HCT116 (cell line): ENCODE results near the gene PHKG2. TPM values are rescaled to one million over a fixed set of nuclear protein-coding genes. Genes with fewer than 3 reads are reported as not detected.
A peak's percentile ranks its signal among the peaks of the same experiment; 100 is the strongest.

Source experiments
- ATAC-seq: fragments of 200-7000 bp; cut with Tn5 transposase; 2 replicates; pipeline ENCODE4 v1.9.1; 2020; ENCODE audit warnings: mild to moderate bottlenecking, moderate library complexity
- BruUV-seq: library from RNA; stranded (reverse); fragments of 400-500 nt; replicated peaks from 2 replicates; lab custom pipeline; 2021; lab: Mats Ljungman, UMichigan
- CTCF ChIA-PET: fragments of 300-600 bp; sonication (Branson Sonifier 250); formaldehyde crosslinking; loops from one replicate; lab custom pipeline; 2021; ENCODE audit warnings: antibody characterized with exemption; lab: Charles Lee
- POLR2A ChIA-PET: fragments of 300-600, 350-600 bp; sonication (Branson Sonifier 250); formaldehyde crosslinking; loops from one replicate; lab custom pipeline; 2021; ENCODE audit warnings: antibody characterized with exemption; lab: Charles Lee
- RAD21 ChIA-PET, 2 experiments: fragments of 300-600 bp; sonication (Branson Sonifier 250); formaldehyde crosslinking; loops; one replicate each; lab custom pipeline; 2023; ENCODE audit warnings: low total read pairs in 2 of 2; ENCODE audit not compliant: uncharacterized antibody in 2 of 2, unreplicated experiment in 2 of 2, low non-redundant PET in 1 of 2; lab: Charles Lee
- DNase-seq: peaks from one replicate; pipeline ENCODE4 v3.0.0-alpha.2; 2010; ENCODE audit warnings: low read depth, low spot score
- H2AFZ ChIP-seq: fragments of 200-600 bp; shearing (Covaris generic), sonication (generic); 2 replicates; pipeline ENCODE4 v1.6.1; 2017; ENCODE audit warnings: low read depth, mixed run types, mixed read lengths, antibody characterized with exemption, low read length; ENCODE audit not compliant: poor library complexity, severe bottlenecking
- H3K27ac ChIP-seq: 2 replicates; pipeline ENCODE4 v1.5.1; 2012; ENCODE audit warnings: low read depth, low read length
- H3K27me3 ChIP-seq: fragments of 200-600 bp; sonication (generic); 2 replicates; pipeline ENCODE4 v1.6.1; 2016; ENCODE audit warnings: mixed run types, low read length, mixed read lengths; ENCODE audit not compliant: insufficient read depth
- H3K36me3 ChIP-seq, 2 experiments: fragments of 200-500 bp in 1 of 2; fragments of 200-600 bp in 1 of 2; sonication (Bioruptor generic) in 1 of 2; sonication (generic) in 1 of 2; 2 replicates each; pipeline versions ENCODE4 v1.5.1 to v1.6.1; 2014 to 2016; ENCODE audit warnings: low read length in 2 of 2, inconsistent platforms in 1 of 2, mixed read lengths in 1 of 2, mixed run types in 1 of 2; ENCODE audit not compliant: insufficient read depth in 2 of 2, control insufficient read depth in 1 of 2
- H3K4me1 ChIP-seq, 2 experiments: fragments of 200-600 bp in 1 of 2; sonication (generic) in 1 of 2; 2 replicates each; pipeline versions ENCODE4 v1.5.1 to v1.6.1; 2012 to 2017; ENCODE audit warnings: low read length in 2 of 2, inconsistent platforms in 1 of 2, mild to moderate bottlenecking in 1 of 2, mixed read lengths in 1 of 2, mixed run types in 1 of 2, moderate library complexity in 1 of 2; ENCODE audit not compliant: insufficient read depth in 2 of 2, control insufficient read depth in 1 of 2
- H3K4me2 ChIP-seq: fragments of 200-600 bp; sonication (generic); 2 replicates; pipeline ENCODE4 v1.6.1; 2017; ENCODE audit warnings: mixed run types, low read length, mixed read lengths
- H3K4me3 ChIP-seq, 2 experiments: fragments of 200-600 bp in 1 of 2; sonication (generic) in 1 of 2; replicated peaks in 1 of 2; 2 replicates each; pipeline ENCODE4 v1.5.1; 2011 to 2016; ENCODE audit warnings: low read length in 2 of 2, control low read depth in 1 of 2, low read depth in 1 of 2, mild to moderate bottlenecking in 1 of 2, mixed read lengths in 1 of 2, mixed run types in 1 of 2
- H3K79me2 ChIP-seq: fragments of 200-600 bp; sonication (generic); 2 replicates; pipeline ENCODE4 v1.6.1; 2017; ENCODE audit warnings: mild to moderate bottlenecking, mixed run types, low read length, moderate library complexity, mixed read lengths; ENCODE audit not compliant: insufficient read depth
- H3K9ac ChIP-seq: fragments of 200-600 bp; sonication (generic); 2 replicates; pipeline ENCODE4 v1.6.1; 2016; ENCODE audit warnings: low read length, mixed read lengths
- H3K9me2 ChIP-seq: fragments of 200-600 bp; sonication (generic), shearing (Covaris generic); 2 replicates; pipeline ENCODE4 v1.6.1; 2017; ENCODE audit warnings: mixed run types, mild to moderate bottlenecking, moderate library complexity; ENCODE audit not compliant: insufficient read depth
- H3K9me3 ChIP-seq, 2 experiments: fragments of 200-500 bp in 1 of 2; fragments of 200-600 bp in 1 of 2; sonication (Bioruptor generic) in 1 of 2; sonication (generic) in 1 of 2; 2 replicates each; pipeline ENCODE4 v1.6.1; 2014 to 2017; ENCODE audit warnings: low read length in 2 of 2, mixed read lengths in 2 of 2, inconsistent platforms in 1 of 2, low read depth in 1 of 2, mild to moderate bottlenecking in 1 of 2, mixed run types in 1 of 2, moderate library complexity in 1 of 2; ENCODE audit not compliant: control insufficient read depth in 1 of 2, insufficient read depth in 1 of 2
- H4K20me1 ChIP-seq: fragments of 200-600 bp; sonication (generic), shearing (Covaris generic); 2 replicates; pipeline ENCODE4 v1.6.1; 2017; ENCODE audit warnings: mixed run types, mild to moderate bottlenecking, moderate library complexity; ENCODE audit not compliant: insufficient read depth
- CBX3 ChIP-seq: IDR thresholded peaks from 2 replicates; pipeline ENCODE4 v1.6.1; 2012; ENCODE audit warnings: low read depth
- CEBPB ChIP-seq: IDR thresholded peaks from 2 replicates; pipeline ENCODE4 v1.6.1; 2012; ENCODE audit warnings: low read depth
- EGR1 ChIP-seq: IDR thresholded peaks from 2 replicates; pipeline ENCODE4 v1.6.1; 2012; ENCODE audit warnings: low read depth
- FOSL1 ChIP-seq: IDR thresholded peaks from 2 replicates; pipeline ENCODE4 v1.6.1; 2012; ENCODE audit warnings: low read depth
- POLR2AphosphoS5 ChIP-seq: IDR thresholded peaks from 2 replicates; pipeline ENCODE4 v1.6.1; 2011; ENCODE audit warnings: mild to moderate bottlenecking, low read depth, low read length, moderate library complexity
- SRF ChIP-seq: IDR thresholded peaks from 2 replicates; pipeline ENCODE4 v1.6.1; 2012; ENCODE audit warnings: low read depth
- ZFX ChIP-seq: fragments of 450-650 bp; IDR thresholded peaks from 2 replicates; pipeline ENCODE4 v1.6.1; 2017
- intact Hi-C: fragments of 100-400 bp; cut with micrococcal nuclease; formaldehyde crosslinking; loops from 2 replicates; pipeline ENCODE4 v1.10.0; 2022
- total RNA-seq: library from RNA; stranded (reverse); gene quantifications from one replicate; pipeline ENCODE4 v1.2.1, GENCODE V29; 2021; ENCODE audit not compliant: unreplicated experiment

PHKG2 gene
- total RNA-seq, 1 experiment from 2014 or later, result 32.6 TPM

GRCh38 chr16:30780549-30780948, 32.3 kb downstream of the PHKG2 start:
- no peak overlapping the region for H3K9ac ChIP-seq
- H3K4me2 ChIP-seq, result no peak overlapping the region
- no peak overlapping the region for H3K4me3 ChIP-seq
- no peak for TF ChIP-seq SRF
- no peak for TF ChIP-seq FOSL1
- TF ChIP-seq POLR2AphosphoS5, result peak; percentile 32; the same call in 1 of the 2 replicates
- TF ChIP-seq EGR1, result no peak
- TF ChIP-seq CEBPB, result no peak
- TF ChIP-seq ZFX, result no peak
- no peaks in the 10 kb centered on the region for H3K9me3 ChIP-seq
- H3K27me3 ChIP-seq, result no peaks in the 10 kb centered on the region
- ChIA-PET POLR2A (interaction anchor here (0.8 to 1.2 kb wide), 2 partner anchors 9 to 25 kb away, joined by 3 read pairs; no protein-coding TSS in a partner anchor), CTCF (no interaction called here), RAD21 (no interaction called here)
- ATAC-seq (no peak), DNase-seq (no peak)
- no peaks in the 10 kb centered on the region for H3K9me2 ChIP-seq
- no peaks in the 10 kb centered on the region for H4K20me1 ChIP-seq
- H3K27ac ChIP-seq, result no peak overlapping the region
- no TSS peak for BruUV-seq
- peaks cover 11% of the 10 kb centered on the region; the same call in 1 of the 2 replicates for H3K79me2 ChIP-seq
- H3K4me1 ChIP-seq, result peaks cover 3 to 14% of the 10 kb centered on the region in 2 experiments; a peak in 2 of 4 replicates
- peaks cover 9 to 14% of the 10 kb centered on the region in 2 experiments; a peak in 3 of 4 replicates for H3K36me3 ChIP-seq
- no peak overlapping the region for H2AFZ ChIP-seq
- intact Hi-C loops, result no loop called here

- H3K9ac ChIP-seq, result no peak overlapping the region
- peaks cover 9 to 14% of the 10 kb centered on the region in 2 experiments; a peak in 3 of 4 replicates for H3K36me3 ChIP-seq
- no peaks in the 10 kb centered on the region for H4K20me1 ChIP-seq
- H3K9me2 ChIP-seq, result no peaks in the 10 kb centered on the region
- POLR2A ChIA-PET, result no interaction called here
- H3K27ac ChIP-seq, result no peak overlapping the region
- H3K4me2 ChIP-seq, result no peak overlapping the region
- DNase-seq, result no peak
- intact Hi-C loops, result no loop called here
- ATAC-seq, result no peak
- peaks cover 21% of the 10 kb centered on the region for H3K79me2 ChIP-seq
- H3K27me3 ChIP-seq, result no peaks in the 10 kb centered on the region
- TF ChIP-seq CBX3, result no peak
- RAD21 ChIA-PET, result no interaction called here
- H3K4me3 ChIP-seq, result no peak overlapping the region
- no TSS peak for BruUV-seq
- CTCF ChIA-PET, result no interaction called here
- no peaks in the 10 kb centered on the region for H3K9me3 ChIP-seq
- H2AFZ ChIP-seq, result no peak overlapping the region
- H3K4me1 ChIP-seq, result peaks cover 5 to 17% of the 10 kb centered on the region in 2 experiments; a peak in 3 of 4 replicates
Measured at GRCh38 chr16:30782486-30783279, 34.5 kb downstream of the PHKG2 start.
